CD4-positive, alpha-beta T cell treated with Interleukin-4 for 4 hours (primary cell): ENCODE data around the gene AVPR2.
A peak's percentile ranks its signal among the peaks of the same experiment; 100 is the strongest.

Experiments used
- DNase-seq: peaks from one replicate; pipeline ENCODE4 v3.0.0-alpha.2; 2020

The AVPR2 gene

GRCh38 chrX:153934762-153935325 is 30.4 kb downstream of the AVPR2 start, which contains the start of gene NAA10:
NAA10 (minus strand) TSS chrX:153935037; CDS start chrX:153934904, 133 bp downstream.
- DNase-seq, result peak; percentile 49

GRCh38 chrX:153935326-153935851 is 30.9 kb downstream of the AVPR2 start:
- no peak for DNase-seq

DNA sequence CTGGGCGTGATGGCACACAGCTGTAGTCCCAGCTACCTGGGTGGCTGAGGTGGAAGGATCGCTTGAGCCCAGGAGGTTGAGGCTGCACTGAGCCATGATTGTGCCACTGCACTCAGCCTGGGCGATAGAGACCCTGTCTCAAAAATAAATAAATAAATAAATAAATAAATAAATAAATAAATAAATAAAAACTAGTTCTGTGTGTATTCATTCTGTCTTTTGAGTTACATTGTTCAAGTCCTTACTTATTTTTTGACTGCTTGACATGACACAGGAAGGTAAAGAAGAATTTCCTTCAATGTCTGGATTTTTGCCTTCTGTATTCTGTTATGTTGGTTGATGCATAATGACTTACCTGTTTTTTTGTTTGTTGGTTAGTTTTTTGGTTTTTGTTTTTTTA is 32.6 kb downstream of the AVPR2 start:
- DNase-seq, result no peak

GRCh38 chrX:153938226-153938786 is 33.8 kb downstream of the AVPR2 start:
- DNase-seq, result no peak

- no peak for DNase-seq
Measured at GRCh38 chrX:153939573-153939972, 35.1 kb downstream of the AVPR2 start.

DNA sequence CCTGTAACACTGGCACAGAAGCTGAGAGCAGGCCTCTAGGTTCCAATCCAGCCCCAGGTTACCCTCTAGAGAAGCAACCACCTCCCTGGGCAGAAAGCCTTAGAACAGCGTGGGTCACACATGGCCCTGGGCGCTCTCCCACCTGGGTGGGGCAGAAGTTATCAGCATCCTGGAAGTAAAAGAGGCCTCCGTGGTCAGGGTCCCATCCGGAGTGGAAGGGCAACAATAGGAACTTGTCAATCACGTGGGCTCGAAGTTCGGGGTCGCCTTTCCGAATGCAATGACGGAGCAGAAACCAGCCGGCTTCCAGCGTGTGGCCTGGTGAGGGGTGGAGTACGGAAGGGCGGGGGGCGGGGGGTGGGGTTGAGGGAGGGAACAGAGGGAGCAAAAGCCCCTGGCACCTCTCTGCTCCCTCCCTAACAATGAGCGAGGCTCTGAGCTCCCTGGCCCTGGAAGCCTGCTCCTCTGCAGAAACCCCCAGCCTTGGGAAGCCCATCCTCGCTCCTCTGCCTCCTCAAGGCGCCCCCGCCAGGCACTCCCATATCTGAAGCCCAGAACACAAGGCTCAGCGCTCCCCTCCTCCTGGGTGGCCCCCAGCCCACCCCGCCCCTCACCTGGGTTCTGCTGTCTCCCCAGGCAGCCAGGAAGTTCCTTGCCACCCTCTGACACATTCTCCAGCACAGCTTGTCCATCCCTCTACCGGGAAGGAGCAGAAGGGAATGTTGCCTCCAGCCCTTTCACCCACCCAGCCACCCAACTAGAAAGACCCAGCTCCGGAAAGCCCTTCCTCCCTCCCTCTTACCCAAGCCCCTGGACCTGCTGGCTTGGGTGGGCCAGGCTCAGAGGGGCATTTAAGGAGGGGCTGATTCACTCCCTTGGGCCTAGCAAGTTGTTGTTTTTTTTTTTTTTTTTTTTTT is 37.1 kb downstream of the AVPR2 start:
- no peak for DNase-seq

DNA sequence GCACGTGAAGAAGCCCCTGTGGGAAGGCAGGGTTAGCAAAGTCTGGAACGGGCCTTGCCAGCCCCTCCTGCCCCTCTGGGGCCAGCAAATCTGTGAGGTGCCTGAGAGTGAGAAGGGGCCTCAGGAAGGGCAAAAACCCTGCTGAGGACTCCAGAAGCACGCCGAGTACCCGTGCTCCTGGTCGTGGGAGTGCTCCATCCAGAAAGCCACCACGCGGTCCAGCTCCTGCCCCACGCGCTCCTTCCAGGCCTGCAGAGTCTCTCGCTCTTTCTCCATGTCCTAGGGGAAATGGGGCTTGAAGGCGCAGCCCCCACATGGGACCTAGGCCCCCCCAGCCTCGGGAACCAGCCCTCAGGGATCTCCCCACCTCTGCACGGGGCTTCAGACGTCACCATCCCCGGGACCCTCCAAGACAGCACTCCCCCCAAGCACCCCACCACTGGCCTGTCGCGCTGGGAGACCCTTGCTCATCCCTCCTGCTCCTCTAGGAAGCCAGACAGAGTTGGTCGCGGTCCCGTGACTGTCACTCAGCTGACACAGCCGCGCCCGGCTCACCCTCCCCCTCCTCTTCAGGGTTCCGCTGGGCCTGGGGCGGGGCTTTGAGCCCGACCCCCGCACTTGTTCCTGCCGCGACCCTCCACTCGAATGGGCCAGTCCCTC is 39.8 kb downstream of the AVPR2 start, which contains the start of gene RENBP:
TSS of gene RENBP (minus strand) at position 504 of the 660 bp plus-strand sequence. CDS start at position 471, 33 bp downstream.
- peak; percentile 24 for DNase-seq

DNA sequence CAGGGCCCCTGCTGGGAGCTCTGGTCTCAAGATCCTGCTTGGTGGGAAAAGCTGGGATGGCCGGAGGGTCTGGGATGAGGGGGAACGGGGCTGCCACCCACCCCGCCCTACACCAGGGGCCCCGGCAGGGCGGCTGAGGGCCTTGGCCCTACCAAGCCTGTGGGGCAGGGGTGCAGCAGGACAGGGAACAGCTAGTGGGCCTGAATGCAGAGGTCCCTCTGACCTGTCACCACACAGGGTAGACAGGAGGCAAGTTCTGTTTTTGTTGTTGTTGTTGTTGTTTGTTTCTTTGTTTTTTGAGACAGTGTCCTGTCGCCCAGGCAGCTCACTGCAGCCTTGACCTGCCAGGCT is 40.3 kb downstream of the AVPR2 start:
- DNase-seq, result no peak

DNA sequence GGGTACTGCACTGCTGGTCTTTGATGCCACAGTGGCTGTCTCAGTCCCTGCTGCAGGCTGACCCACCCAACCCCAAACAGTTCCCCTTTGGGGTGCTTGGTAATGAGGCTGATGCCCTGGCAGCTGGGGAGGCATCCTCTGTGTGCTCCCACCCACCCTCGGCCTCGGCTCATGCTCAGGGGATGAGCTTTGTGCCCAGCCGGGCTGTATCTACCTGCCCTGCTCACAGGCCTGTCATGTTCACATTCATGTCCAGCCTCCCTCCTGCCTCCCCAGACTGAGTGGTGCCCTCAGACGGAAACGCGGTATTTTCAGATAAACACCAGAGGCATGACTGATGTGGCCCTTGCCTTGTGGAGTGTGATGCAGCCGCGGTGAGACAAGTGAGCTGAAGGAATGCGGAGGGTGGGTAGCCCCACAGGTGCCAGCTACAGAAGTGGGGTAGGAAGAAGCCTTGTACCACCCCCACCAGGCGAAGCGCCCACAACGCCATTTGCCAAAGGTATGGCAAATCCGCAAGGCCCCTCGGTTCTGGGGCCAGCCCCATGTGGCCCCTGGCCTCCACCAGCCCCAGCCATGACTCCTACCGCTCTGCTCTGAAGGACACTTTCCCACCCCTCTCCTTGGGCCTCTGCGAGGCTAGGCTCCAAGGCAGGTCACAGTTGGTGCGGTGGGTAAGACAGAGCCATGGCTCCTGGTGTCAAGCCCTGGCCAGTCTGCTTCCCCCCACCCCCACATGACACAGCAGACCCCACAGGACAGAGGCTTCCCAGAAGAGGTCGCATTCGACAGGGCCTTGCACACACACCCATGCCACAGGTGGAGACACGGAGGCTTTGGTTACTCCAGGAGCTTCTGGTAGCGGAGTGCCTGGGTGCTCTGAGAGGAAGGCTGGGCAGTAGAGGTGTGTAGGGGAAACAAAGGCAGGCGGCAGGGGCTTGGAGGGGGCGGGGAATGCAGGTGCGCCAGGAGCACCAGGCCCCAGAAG is 41.8 kb downstream of the AVPR2 start:
- no peak for DNase-seq

GRCh38 chrX:153947009-153947769 is 42.7 kb downstream of the AVPR2 start:
- peak; percentile 81 for DNase-seq

- DNase-seq, result no peak
Measured at GRCh38 chrX:153948002-153948466, 43.6 kb downstream of the AVPR2 start.

- DNase-seq, result no peak
Measured at GRCh38 chrX:153948847-153949805, 44.7 kb downstream of the AVPR2 start.

DNA sequence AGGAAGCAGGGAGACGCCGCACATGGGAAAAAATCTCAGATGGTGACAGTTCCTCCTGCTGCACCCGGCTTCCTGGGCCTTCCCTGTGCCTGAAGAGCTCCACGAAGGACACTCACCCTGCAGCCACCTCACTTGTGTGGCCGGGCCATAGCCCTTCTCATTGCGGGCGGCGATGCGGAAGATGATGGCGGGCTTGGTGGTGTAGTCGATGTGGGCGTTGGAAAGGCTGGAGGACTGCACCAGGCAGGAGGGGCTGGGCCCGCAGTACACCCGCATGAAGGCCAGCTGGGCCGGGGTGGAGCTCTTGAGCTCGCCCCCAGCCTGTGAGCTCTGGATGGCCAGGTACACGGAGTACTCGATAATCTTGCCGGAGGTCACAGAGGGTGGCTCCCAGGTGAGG is 45.7 kb downstream of the AVPR2 start:
- no peak for DNase-seq

DNA sequence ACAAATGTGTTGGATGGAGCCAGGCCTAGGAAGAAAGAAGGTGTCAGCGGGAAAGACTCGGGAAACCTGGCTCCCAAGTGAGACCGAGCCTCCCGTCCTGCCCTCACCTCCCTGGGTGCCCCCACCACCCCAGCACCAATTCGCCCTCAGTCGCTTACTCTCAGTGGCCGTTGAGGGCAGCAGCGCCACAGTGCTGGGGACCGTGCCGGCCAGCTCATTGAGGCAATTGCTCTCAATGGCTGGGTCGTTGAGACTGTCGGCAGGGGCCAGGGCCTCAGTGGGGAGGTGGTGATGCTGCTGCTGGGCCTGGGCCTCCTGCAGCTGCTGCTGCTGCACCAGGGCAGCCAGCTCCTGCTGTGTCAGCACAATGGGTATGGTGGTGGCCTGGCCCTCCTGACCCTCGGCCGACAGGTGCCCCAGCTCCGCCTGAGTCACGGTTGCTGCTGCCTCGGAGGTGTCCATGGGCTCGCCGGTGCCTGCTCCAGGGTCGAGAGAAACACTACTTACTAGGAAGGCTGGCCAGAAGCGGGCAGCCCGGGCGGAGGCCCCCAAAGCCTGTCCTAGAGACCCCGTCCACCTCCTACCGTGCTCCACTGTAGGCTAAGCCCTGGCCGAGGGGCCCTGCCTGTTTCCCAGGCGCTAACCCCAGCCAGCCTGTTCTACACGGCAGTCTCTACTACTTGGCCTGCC is 47.4 kb downstream of the AVPR2 start:
- no peak for DNase-seq

DNA sequence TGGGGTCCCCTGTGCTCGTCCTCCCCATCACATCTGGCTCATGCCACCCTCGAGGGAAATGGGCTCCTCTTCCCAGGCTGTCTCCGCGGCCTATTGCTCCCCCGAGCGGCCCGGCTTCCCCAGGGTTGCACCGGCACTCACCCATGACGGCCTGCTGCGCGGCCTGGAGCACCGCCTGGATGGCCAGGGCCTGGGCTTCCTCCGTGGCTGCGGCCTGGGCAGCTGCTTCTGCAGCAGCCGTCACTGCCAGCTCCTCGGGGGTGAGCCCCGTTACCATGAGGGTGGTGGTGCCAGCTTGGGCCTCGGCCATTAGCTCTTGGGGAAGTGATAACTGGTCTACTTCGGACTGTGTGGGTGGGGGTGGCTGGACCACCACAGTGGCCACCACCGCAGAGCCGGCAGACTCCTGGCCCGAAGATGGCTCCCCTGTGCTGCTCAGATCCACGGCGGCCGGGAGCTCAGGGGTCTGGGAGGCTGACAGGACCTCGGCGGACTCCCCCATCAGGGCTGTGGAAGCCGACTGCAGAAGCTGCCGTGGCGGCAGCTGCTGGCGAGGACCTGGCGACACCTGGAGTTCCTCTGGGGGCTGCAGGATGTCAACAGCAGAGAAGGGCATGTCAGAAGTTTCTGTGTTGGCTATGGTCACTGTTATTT is 48.0 kb downstream of the AVPR2 start:
- no peak for DNase-seq

- DNase-seq, result peak; percentile 66
Measured at GRCh38 chrX:153953342-153953830, 48.9 kb downstream of the AVPR2 start.

GRCh38 chrX:153953892-153954557 is 49.6 kb downstream of the AVPR2 start:
- DNase-seq, result no peak
